COLO829 (cell line): Measurements from ENCODE around the gene SCO2.

Experiments
- DNase-seq: peaks from one replicate; pipeline ENCODE4 v3.0.0; 2012; ENCODE audit warnings: low spot score

Gene SCO2

DNA sequence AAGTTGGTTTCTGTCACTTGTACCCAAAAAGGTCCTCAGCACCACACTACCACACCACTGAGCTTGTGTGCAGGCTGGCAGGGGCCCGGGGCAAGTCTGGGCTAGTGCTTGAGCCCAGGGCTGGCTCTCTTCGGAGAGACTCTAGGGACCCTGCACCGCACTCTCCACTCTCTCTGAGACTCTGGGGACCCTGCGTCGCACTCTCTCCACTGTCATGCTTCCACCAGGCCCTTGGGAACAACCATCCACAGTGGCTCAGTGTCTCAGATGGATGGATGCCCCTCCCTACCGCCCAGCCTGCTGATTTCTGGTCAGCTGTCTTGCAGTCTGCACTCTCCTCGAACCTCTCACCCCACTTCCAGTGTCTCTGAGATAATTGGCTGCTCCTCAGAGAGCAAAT, 48.5 kb downstream of the SCO2 start:
- no peak for DNase-seq

DNA sequence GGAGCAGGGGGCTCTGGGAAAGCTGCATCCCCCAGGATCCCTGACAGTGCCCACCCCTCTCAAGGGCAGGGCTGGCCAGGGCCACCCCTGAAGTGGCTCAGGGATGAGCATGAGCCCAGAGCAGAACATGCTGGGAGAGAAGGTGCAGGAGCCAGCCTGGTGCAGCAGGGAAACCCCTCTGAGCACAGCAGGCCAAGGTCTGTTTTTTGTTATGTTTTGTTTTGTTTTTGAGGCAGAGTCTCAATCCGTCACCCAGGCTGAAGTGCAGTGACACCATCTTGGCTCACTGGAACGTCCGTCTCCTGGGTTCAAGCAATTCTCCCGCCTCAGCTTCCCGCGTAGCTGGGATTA, 49.8 kb downstream of the SCO2 start:
- DNase-seq = no peak

DNA sequence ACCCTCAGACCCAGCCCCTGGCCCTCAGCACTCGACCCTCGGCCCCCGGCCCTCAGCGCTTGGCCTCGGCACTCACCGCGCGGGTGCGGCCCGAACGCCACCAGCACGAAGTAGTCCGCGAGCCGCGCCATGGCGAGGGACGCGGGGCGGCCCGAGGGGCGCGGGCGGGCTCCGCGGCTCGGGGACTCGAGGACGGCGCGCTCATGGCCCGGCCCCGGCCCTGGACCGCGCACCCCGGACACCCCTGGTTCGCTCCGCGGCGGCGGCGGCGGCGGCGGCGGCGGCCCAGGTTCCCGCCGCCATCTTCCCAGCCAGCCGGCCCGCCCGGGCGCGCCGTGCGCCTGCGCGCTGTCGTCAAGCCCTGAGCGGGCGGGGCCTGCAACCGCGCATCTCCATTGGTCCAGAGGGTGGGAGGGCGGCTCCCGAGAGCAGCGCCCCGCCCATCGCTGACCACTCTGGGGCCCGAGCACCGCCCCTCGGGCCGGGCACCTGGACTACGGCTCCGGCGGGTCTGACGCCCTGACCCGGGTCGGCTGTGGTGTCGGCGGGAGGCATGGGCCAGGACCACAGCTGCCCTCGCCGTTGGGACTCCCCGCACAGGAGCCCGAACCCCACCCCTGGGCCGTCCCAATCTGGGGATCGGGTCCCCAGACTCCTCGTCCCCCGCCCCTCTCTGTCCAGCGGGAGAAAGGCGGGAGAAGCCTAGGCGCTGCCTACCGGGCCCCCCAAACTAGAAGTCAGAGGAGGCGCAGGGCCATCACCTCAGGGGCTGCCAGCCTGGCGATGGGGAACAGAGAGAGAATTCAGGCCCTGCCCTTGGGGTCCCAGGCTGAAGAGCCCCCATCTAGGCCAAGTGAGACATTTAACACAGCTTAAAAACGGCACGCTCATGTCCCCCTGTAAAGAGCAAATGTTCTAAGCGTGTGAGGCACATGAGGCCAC, 50.4 kb downstream of the SCO2 start, which contains the start of gene SBF1:
TSS of gene SBF1 (minus strand) at position 326 of the 942 bp plus-strand sequence. CDS start at position 131, 195 bp downstream.
- peak; percentile 98 for DNase-seq

DNA sequence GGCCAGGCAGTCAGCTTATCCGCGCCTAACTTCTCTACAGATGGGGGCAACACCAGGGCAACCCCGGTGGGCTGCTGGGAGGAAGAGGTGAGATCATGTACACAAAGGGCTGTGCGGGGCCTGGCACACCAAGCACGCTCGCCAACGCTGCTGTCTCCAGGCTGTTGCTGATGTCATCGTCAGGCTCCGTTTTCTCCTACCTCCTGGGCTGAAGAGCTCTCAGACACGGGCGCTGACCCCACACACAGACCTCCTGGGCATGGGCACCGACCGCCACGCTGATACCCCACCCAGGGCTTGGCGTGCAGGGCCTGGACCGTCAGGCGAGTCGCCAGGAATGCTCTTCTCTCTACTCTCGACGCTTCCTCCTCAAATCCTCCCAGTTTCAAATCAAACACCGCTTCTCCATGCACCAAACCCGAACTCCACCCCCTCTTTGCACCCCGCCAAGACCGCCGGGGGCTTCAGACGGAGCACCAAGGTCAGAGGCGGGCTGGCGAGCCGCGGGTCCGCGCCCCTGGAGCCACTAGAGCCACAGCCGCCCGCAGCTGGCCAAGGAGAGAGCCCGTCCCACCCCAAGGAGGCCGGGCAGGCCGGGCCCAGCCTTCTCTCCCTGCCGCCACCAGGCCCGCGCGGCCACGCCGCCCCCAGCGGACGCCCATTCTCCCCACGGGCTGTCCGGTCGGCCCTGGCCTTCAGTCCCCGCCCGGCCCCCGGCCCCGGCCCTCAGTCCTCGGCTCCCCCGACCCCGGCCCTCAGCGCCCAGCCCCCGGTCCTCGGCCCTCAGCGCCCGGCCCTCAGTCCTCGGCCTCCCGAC, 51.3 kb downstream of the SCO2 start:
- no peak for DNase-seq
